ENCODE results near the gene MPHOSPH6.

The MPHOSPH6 gene

DNA sequence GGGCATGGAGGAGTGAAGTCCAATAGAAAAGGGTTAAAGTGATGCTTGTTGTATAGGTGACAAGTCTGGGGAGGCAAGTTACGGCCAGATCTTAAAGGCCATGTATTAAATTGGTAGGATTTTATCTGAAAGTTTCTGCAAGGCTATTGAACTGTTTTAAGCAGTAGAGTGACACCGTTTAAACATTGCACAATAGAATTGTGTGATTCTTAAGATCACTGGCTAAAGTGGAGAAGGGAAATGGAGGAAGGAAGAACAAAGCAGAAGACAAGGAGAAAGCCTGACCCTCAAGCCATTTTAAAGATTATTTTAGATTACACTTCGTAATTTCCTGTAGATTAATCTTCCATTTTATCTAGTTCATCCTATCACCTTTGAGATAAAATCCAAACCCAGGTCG lies 5.6 kb upstream of the MPHOSPH6 start:
- H3K27ac ChIP-seq = no peak overlapping the region
- TF ChIP-seq CTCF (conservative IDR thresholded peaks at IDR 0.05) = no peak

- TF ChIP-seq CTCF (conservative IDR thresholded peaks at IDR 0.05) = no peak
- no peak overlapping the region for H3K27ac ChIP-seq
Observed at GRCh38 chr16:82167670-82168069, 2.4 kb downstream of the MPHOSPH6 start.

- no peak for TF ChIP-seq CTCF (conservative IDR thresholded peaks at IDR 0.05)
- H3K27ac ChIP-seq = no peak overlapping the region
Observed at GRCh38 chr16:82160226-82160625, 9.8 kb downstream of the MPHOSPH6 start.

DNA sequence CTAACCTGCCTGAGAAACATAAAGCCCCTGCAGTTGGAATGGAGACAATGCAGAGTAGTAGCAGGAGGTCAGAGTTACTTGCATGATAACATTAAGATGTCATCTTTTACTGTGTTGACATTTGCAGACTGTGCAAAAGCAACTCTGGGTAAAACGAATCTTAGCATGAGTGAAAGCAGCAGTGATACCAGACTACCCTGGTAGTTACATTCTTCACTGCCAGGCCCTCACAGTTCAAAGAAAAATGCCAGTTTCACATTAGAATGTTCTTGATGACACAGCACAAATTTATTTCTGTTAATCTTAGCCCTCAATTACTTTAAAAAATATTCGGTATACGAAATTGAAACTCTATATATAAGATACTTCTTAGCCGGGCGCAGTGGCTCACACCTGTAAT lies 12.2 kb downstream of the MPHOSPH6 start:
- H3K27ac ChIP-seq = peak overlapping the region; percentile 27; the same call in 1 of the 2 replicates
- no peak for TF ChIP-seq CTCF (conservative IDR thresholded peaks at IDR 0.05)

DNA sequence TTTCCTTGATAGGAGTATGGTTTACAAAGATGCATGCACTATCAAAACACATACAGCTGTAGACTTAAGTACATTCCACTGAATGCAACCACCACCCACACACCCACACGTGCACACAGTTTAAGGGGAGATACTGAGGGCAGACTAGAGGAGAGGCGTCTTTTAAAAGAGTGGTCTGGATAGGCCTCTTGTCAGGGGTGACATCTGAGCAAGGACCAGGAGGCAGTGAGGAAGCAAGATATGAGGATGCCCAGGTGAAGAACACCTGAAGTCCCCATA lies 12.6 kb downstream of the MPHOSPH6 start:
- no peak for TF ChIP-seq CTCF (conservative IDR thresholded peaks at IDR 0.05)
- peak overlapping the region; percentile 27; the same call in 1 of the 2 replicates for H3K27ac ChIP-seq

DNA sequence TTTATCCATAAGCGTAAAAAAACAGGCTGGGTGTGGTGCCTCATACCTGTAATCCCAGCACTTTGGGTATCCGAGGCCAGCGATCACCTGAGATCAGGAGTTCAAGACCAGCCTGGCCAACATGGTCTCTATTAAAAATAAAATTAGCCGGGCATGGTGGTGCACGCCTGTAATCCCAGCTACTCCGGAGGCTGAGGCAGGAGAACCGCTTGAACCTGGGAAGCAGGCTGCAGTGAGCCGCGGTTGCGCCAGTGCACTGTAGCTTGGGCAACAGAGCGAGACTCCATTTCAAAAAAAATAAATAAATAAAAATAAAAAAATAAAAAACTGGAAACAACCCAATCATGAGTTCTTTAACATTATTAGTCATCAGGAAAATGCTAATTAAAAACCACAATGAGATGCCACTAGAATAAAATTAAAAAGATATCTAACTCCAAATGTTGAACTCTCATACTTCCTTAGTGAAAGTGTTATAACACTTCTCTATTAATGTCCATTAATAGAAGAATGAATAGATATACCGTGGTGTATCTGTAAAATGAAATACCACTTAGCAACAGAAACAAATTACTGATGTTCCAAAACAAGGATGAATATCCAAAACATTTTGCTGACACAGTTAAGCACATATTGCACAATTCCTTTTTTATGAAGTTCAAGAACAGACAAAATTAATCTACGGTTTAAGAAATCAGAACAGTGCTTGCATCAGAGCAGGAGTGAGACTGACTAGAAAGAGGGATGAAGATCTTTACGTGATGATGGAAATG lies 13.1 kb downstream of the MPHOSPH6 start:
- TF ChIP-seq CTCF (conservative IDR thresholded peaks at IDR 0.05) = no peak
- H3K27ac ChIP-seq = peak overlapping the region; percentile 27; the same call in 1 of the 2 replicates

DNA sequence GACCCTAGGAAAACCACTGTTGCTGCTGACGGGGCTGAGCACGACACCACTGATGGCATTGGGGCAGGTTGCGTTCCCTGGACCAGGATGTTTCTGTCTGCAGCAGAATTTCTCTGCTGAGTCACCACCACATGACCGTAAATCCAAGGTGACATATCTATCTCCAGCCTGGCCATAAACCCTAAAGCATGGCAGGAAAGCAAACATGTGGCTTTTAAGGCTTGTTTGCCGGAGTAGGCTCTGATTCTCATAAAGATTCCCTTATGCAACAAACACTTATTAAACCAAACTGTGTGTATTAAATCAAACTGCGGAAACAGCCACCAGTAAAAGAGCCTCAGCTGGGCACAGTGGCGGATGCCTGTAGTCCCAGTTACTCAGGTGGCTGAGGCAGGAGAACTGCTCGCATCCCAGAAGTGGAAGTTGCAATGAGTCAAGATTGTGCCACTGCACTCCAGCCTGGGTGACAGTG lies 17.3 kb downstream of the MPHOSPH6 start:
- TF ChIP-seq CTCF (conservative IDR thresholded peaks at IDR 0.05) = no peak
- peak overlapping the region; percentile 84 for H3K27ac ChIP-seq
